GM19035 (cell line): ENCODE results near the gene SPATA32.

ENCODE experiments used
- ATAC-seq: cut with Tn5 transposase; IDR thresholded peaks from one replicate; pipeline ENCODE4 v1.9.1; 2021; ENCODE audit not compliant: unreplicated experiment

Gene SPATA32

GRCh38 chr17:45247429-45248131 lies 14.3 kb downstream of the SPATA32 start:
- ATAC-seq, result peak; percentile 76

GRCh38 chr17:45246861-45247428 lies 14.9 kb downstream of the SPATA32 start:
- ATAC-seq, result no peak

- ATAC-seq, result no peak
Observed at GRCh38 chr17:45246338-45246737, 15.6 kb downstream of the SPATA32 start.

GRCh38 chr17:45244725-45245656 lies 16.9 kb downstream of the SPATA32 start:
- no peak for ATAC-seq

- ATAC-seq, result no peak
Observed at GRCh38 chr17:45243750-45244149, 18.1 kb downstream of the SPATA32 start.

GRCh38 chr17:45242029-45242414 lies 19.9 kb downstream of the SPATA32 start:
- ATAC-seq, result no peak

GRCh38 chr17:45241328-45242028 lies 20.4 kb downstream of the SPATA32 start:
- ATAC-seq, result no peak

- no peak for ATAC-seq
Observed at GRCh38 chr17:45240905-45241327, 21.0 kb downstream of the SPATA32 start.

- no peak for ATAC-seq
Observed at GRCh38 chr17:45238155-45238774, 23.6 kb downstream of the SPATA32 start.

GRCh38 chr17:45237686-45238085 lies 24.2 kb downstream of the SPATA32 start:
- ATAC-seq, result no peak

GRCh38 chr17:45236282-45236606 lies 25.6 kb downstream of the SPATA32 start:
- no peak for ATAC-seq

GRCh38 chr17:45235416-45236281 lies 26.2 kb downstream of the SPATA32 start:
- ATAC-seq, result no peak

GRCh38 chr17:45234641-45235415 lies 27.1 kb downstream of the SPATA32 start:
- no peak for ATAC-seq

- no peak for ATAC-seq
Observed at GRCh38 chr17:45233423-45233924, 28.4 kb downstream of the SPATA32 start.

GRCh38 chr17:45232514-45233422 lies 29.1 kb downstream of the SPATA32 start:
- no peak for ATAC-seq

GRCh38 chr17:45231481-45232116 lies 30.3 kb downstream of the SPATA32 start:
- no peak for ATAC-seq

- no peak for ATAC-seq
Observed at GRCh38 chr17:45230787-45231480, 31.0 kb downstream of the SPATA32 start.
